ENCODE measurements around the gene SHISA2.

DNA sequence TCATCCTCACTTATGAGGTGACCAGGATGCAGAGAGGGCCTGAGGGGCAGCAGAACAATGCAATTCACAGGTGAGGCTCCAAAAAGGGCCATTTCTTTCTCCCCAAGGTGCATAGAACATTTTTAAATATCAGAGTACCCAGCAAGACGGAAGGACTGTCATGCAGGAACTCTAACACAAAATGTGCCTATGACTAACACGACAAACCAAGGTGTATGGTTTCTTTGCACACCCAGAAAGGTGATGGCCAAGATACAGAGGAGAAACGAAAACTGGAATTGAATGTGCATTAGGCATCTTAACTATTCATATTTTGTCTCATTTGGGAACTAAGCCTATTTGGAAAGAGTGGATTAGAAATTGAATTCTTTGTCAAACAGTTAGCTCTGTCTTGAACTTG, 29.9 kb downstream of the SHISA2 start:
- no peak for TF ChIP-seq GATA3 (IDR thresholded peaks at IDR 0.05; ENCODE audit: low read depth, low read length)
- no peak for TF ChIP-seq GATA2 (IDR thresholded peaks at IDR 0.05; ENCODE audit: low read depth, low read length)
